GM23338 (cell line): ENCODE results near the gene PAQR4. TPM values are rescaled to one million over a fixed set of nuclear protein-coding genes. Genes with fewer than 3 reads are reported as not detected.

Experiments
- ATAC-seq: fragments of 200-7000 bp; cut with Tn5 transposase; 3 replicates; pipeline ENCODE4 v1.9.1; 2020
- DNase-seq: peaks from one replicate; pipeline ENCODE4 v3.0.0-alpha.2; 2015; ENCODE audit warnings: low spot score
- H2AFZ ChIP-seq: fragments of 200-600 bp; sonication (generic); 2 replicates; pipeline ENCODE4 v1.8.0; 2016; ENCODE audit warnings: antibody characterized with exemption, mild to moderate bottlenecking, moderate library complexity
- H3F3A ChIP-seq: fragments of 200-600 bp; sonication (generic); replicated peaks from 2 replicates; pipeline ENCODE4 v1.8.0; 2017; ENCODE audit warnings: antibody characterized with exemption, mixed run types, low read depth
- H3K27ac ChIP-seq: fragments of 200-600 bp; sonication (generic); 2 replicates; pipeline ENCODE4 v1.6.1; 2016; ENCODE audit warnings: low read depth
- H3K27me3 ChIP-seq: fragments of 200-600 bp; sonication (generic); 2 replicates; pipeline ENCODE4 v1.8.0; 2016; ENCODE audit warnings: mild to moderate bottlenecking, mixed run types, moderate library complexity; ENCODE audit not compliant: insufficient read depth
- H3K36me3 ChIP-seq: fragments of 200-600 bp; sonication (generic); 2 replicates; pipeline ENCODE4 v1.8.0; 2016; ENCODE audit warnings: mild to moderate bottlenecking; ENCODE audit not compliant: insufficient read depth
- H3K4me1 ChIP-seq: fragments of 200-600 bp; sonication (generic); 2 replicates; pipeline ENCODE4 v1.8.0; 2016; ENCODE audit warnings: mild to moderate bottlenecking, moderate library complexity; ENCODE audit not compliant: insufficient read depth
- H3K4me2 ChIP-seq: fragments of 200-600 bp; sonication (generic); 2 replicates; pipeline ENCODE4 v1.7.1; 2017; ENCODE audit warnings: mixed run types
- H3K4me3 ChIP-seq: fragments of 200-600 bp; sonication (generic); 2 replicates; pipeline ENCODE4 v1.6.1; 2016; ENCODE audit warnings: mixed run types
- H3K79me2 ChIP-seq: fragments of 200-600 bp; sonication (generic); replicated peaks from 2 replicates; pipeline ENCODE4 v1.8.0; 2017; ENCODE audit warnings: mild to moderate bottlenecking; ENCODE audit not compliant: insufficient read depth
- H3K9me2 ChIP-seq: fragments of 200-600 bp; sonication (generic); 2 replicates; pipeline ENCODE4 v1.8.0; 2017; ENCODE audit not compliant: insufficient read depth
- H4K20me1 ChIP-seq: fragments of 200-600 bp; sonication (generic); replicated peaks from 2 replicates; pipeline ENCODE4 v1.8.0; 2017; ENCODE audit warnings: mild to moderate bottlenecking; ENCODE audit not compliant: insufficient read depth
- H3K27ac Mint-ChIP-seq: 2 replicates; pipeline ENCODE4 v1.8.0; 2020; ENCODE audit warnings: inconsistent platforms, mild to moderate bottlenecking, moderate library complexity, mixed read lengths
- H3K27me3 Mint-ChIP-seq: 3 replicates; pipeline ENCODE4 v1.8.0; 2022; ENCODE audit warnings: low read depth, mild to moderate bottlenecking, moderate library complexity, mixed read lengths, inconsistent platforms; ENCODE audit not compliant: insufficient read depth, poor library complexity
- H3K36me3 Mint-ChIP-seq: 3 replicates; pipeline ENCODE4 v1.8.0; 2021; ENCODE audit warnings: low read depth, mild to moderate bottlenecking, inconsistent platforms, moderate library complexity, mixed read lengths
- H3K4me1 Mint-ChIP-seq: 3 replicates; pipeline ENCODE4 v1.8.0; 2020; ENCODE audit warnings: mild to moderate bottlenecking, inconsistent platforms, mixed read lengths
- H3K4me3 Mint-ChIP-seq: 3 replicates; pipeline ENCODE4 v1.8.0; 2021; ENCODE audit warnings: moderate library complexity, mild to moderate bottlenecking, inconsistent platforms, mixed read lengths
- H3K9me3 Mint-ChIP-seq: 3 replicates; pipeline ENCODE4 v1.8.0; 2020; ENCODE audit warnings: moderate library complexity, mild to moderate bottlenecking, inconsistent platforms, mixed read lengths
- CREB1 ChIP-seq: fragments of 250-450 bp; sonication (Bioruptor Pico); IDR thresholded peaks from 2 replicates; pipeline ENCODE4 v1.5.0; 2020; ENCODE audit warnings: low read depth, mild to moderate bottlenecking, moderate library complexity
- CTCF ChIP-seq, 2 experiments: fragments of 200-600 bp in 1 of 2; sonication (generic) in 1 of 2; conservative IDR thresholded peaks; 2 replicates each; pipeline versions ENCODE4 v1.5.1 to v1.6.1; 2016 to 2017; ENCODE audit warnings: antibody characterized with exemption in 2 of 2, low read depth in 2 of 2, mild to moderate bottlenecking in 2 of 2, moderate library complexity in 1 of 2
- ETS1 ChIP-seq: IDR thresholded peaks from 2 replicates; pipeline ENCODE4 v1.6.1; 2016; ENCODE audit warnings: antibody characterized with exemption
- EZH2 ChIP-seq: fragments of 200-600 bp; sonication (generic); IDR thresholded peaks from one replicate; pipeline ENCODE4 v1.8.0; 2017; ENCODE audit warnings: antibody characterized with exemption, mild to moderate bottlenecking, low read depth; ENCODE audit not compliant: unreplicated experiment
- EZH2phosphoT487 ChIP-seq: fragments of 200-600 bp; sonication (generic); IDR thresholded peaks from one replicate; pipeline ENCODE4 v1.8.1; 2018; ENCODE audit warnings: antibody characterized with exemption; ENCODE audit not compliant: unreplicated experiment
- JUNB ChIP-seq: IDR thresholded peaks from one replicate; pipeline ENCODE4 v1.6.1; 2016; ENCODE audit warnings: antibody characterized with exemption; ENCODE audit not compliant: unreplicated experiment
- NANOG ChIP-seq: IDR thresholded peaks from 2 replicates; pipeline ENCODE4 v1.6.1; 2016; ENCODE audit warnings: antibody characterized with exemption, borderline replicate concordance
- POLR2AphosphoS5 ChIP-seq: IDR thresholded peaks from 2 replicates; pipeline ENCODE4 v1.6.1; 2016; ENCODE audit warnings: antibody characterized with exemption, low read depth
- REST ChIP-seq: IDR thresholded peaks from one replicate; pipeline ENCODE4 v1.6.1; 2018; ENCODE audit warnings: antibody characterized with exemption; ENCODE audit not compliant: unreplicated experiment
- STAT1 ChIP-seq: IDR thresholded peaks from one replicate; pipeline ENCODE4 v1.6.1; 2016; ENCODE audit warnings: antibody characterized with exemption; ENCODE audit not compliant: unreplicated experiment
- ZNF114 ChIP-seq: fragments of 250-450 bp; sonication (Bioruptor Pico); IDR thresholded peaks from 2 replicates; pipeline ENCODE4 v1.5.0; 2020; ENCODE audit warnings: mild to moderate bottlenecking, moderate library complexity
- ZNF331 ChIP-seq: fragments of 250-450 bp; sonication (Bioruptor Pico); IDR thresholded peaks from 2 replicates; pipeline ENCODE4 v1.5.0; 2020; ENCODE audit warnings: low read depth, mild to moderate bottlenecking, moderate library complexity
- ZNF462 ChIP-seq: fragments of 250-450 bp; sonication (Bioruptor Pico); IDR thresholded peaks from 2 replicates; pipeline ENCODE4 v1.5.0; 2020; ENCODE audit warnings: mild to moderate bottlenecking, moderate library complexity
- polyA plus RNA-seq: library from polyadenylated mRNA; unstranded; fragments of >200 nt; fragmentation: Nextera tagmentation; extraction: Ambion mirVana; gene quantifications from 2 replicates; pipeline ENCODE4 v1.2.1, GENCODE V29; 2016
- total RNA-seq: library from RNA; depleted of rRNA; stranded (reverse); fragments of >200 nt; shearing (Covaris generic); gene quantifications from 2 replicates; pipeline ENCODE4 v1.2.3, GENCODE V29; 2014

PAQR4 gene
- total and polyA plus RNA-seq, 2 experiments from 2014 or later: 7.0 to 29.3 TPM

- ATAC-seq (peak; percentile 56), DNase-seq (peak; percentile 93)
- Mint-ChIP-seq H3K9me3 (no peaks in the 10 kb centered on the region), H3K36me3 (peaks cover 22% of the 10 kb centered on the region), H3K27me3 (peaks cover 45% of the 10 kb centered on the region), H3K27ac (no peak overlapping the region), H3K4me3 (peak overlapping the region; percentile 69), H3K4me1 (peaks cover 27% of the 10 kb centered on the region)
- Histone ChIP-seq H2AFZ (peak overlapping the region; percentile 63; the same call in 1 of the 2 replicates), H4K20me1 (peaks cover 12% of the 10 kb centered on the region), H3K79me2 (no peaks in the 10 kb centered on the region), H3F3A (peaks cover 37% of the 10 kb centered on the region), H3K27me3 (peaks cover 37% of the 10 kb centered on the region), H3K27ac (no peak overlapping the region), H3K9me2 (no peaks in the 10 kb centered on the region), H3K4me2 (peak overlapping the region; percentile 95), H3K36me3 (no peaks in the 10 kb centered on the region), H3K4me1 (peaks cover 20% of the 10 kb centered on the region; the same call in 1 of the 2 replicates), H3K4me3 (peak overlapping the region; percentile 94)
- TF ChIP-seq CREB1 (CRISPR knock-in tag) (no peak), CTCF (conservative IDR thresholded peaks at IDR 0.05; ENCODE audit: low read depth in 2 of 2) (peak; percentile 52 to 65), ZNF331 (CRISPR knock-in tag) (no peak), ZNF462 (no peak), STAT1 (no peak), ZNF114 (no peak), EZH2phosphoT487 (no peak), EZH2 (no peak), POLR2AphosphoS5 (peak; percentile 55), ETS1 (no peak), NANOG (no peak), REST (peak; percentile 24), JUNB (no peak)
Observed at GRCh38 chr16:2969545-2970521, 685 bp downstream of the PAQR4 start.
